Mesenteric fat pad (tissue), 1 donor: ENCODE measurements around the gene KLB. TPM values are rescaled to one million over a fixed set of nuclear protein-coding genes. Genes with fewer than 3 reads are reported as not detected.

Experiments used
- microRNA-seq: library from miRNA; unstranded; fragments of <30 nt; microRNA quantifications from one replicate; pipeline ENCODE4 v1.2.0, GENCODE V29; 2020; ENCODE audit warnings: borderline number of aligned reads
- total RNA-seq: library from RNA; stranded (reverse); fragmentation: NEBNext Ultra II Directional; extraction: Animal tissue kit (Norgen Biotek cat#: 25700); gene quantifications from one replicate; pipeline ENCODE4 v1.2.1, GENCODE V29; 2021
- donor health status: DM: yes; HTN: yes; CAD: no.

Gene KLB
- total RNA-seq, 1 donor from 2014 or later = 7.4 TPM

Small RNA genes within 50 kb of the gene (microRNA-seq; reads per million reads assigned to microRNA genes)
- gene MIR5591 = not detected

Other genes with a start within 250 kb of the KLB start
- gene WDR19, start 224.4 kb upstream of the KLB start, total RNA-seq = 26.1 TPM
- 31.4 TPM for gene RFC1, start 40.6 kb upstream of the KLB start, total RNA-seq
- gene RPL9, start 52.0 kb downstream of the KLB start, total RNA-seq = 1,339 TPM
- 8.4 TPM for gene LIAS, start 52.1 kb downstream of the KLB start, total RNA-seq
- gene UGDH, start 120.5 kb downstream of the KLB start, total RNA-seq = 73.4 TPM
- gene SMIM14, start 231.9 kb downstream of the KLB start, total RNA-seq = 43.1 TPM